ENCODE data around the gene SMIM34.
"Not testable (repeated sequence)": the region's sequence is repeated elsewhere in the genome, so short reads cannot be mapped to it uniquely, and the experiment has no call there.

SMIM34 gene

DNA sequence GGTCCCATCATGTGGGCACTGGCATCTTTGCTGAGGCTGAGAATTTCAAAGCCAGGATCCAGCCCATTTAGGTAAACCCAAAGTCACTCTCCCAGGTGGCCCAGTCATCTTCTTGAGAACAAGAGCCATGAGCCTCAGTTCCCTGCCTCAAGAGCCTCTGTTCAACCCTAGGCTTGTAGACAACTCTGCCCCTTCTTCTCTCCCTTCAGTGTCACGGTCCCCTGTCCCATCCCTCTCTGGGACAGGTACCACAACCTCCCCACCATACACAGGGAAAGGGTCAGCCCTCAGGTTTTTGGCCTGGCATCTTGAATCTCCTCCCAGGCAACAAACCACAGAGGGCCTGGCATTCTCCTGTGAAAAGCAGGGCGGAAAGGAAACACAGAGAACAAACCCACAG, 18.1 kb downstream of the SMIM34 start:
- in situ Hi-C loops (cut with MboI; ENCODE audit: low sequenced_read_pairs); H3K4me1 ChIP-seq; DNase-seq (ENCODE audit: low spot score in 2 of 2); H3K36me3 ChIP-seq (replicated peaks); H3K4me3 ChIP-seq; H3K27me3 ChIP-seq (ENCODE audit: low read depth); H3K9me3 ChIP-seq: not testable (repeated sequence)

GRCh38 chr21:34404742-34405141, 19.0 kb downstream of the SMIM34 start:
- DNase-seq (ENCODE audit: low spot score in 2 of 2); H3K9me3 ChIP-seq; H3K4me1 ChIP-seq; H3K4me3 ChIP-seq; H3K36me3 ChIP-seq (replicated peaks); in situ Hi-C loops (cut with MboI; ENCODE audit: low sequenced_read_pairs); H3K27me3 ChIP-seq (ENCODE audit: low read depth): not testable (repeated sequence)

GRCh38 chr21:34400522-34400921, 23.2 kb downstream of the SMIM34 start:
- DNase-seq (ENCODE audit: low spot score in 2 of 2); H3K4me3 ChIP-seq; H3K4me1 ChIP-seq; in situ Hi-C loops (cut with MboI; ENCODE audit: low sequenced_read_pairs); H3K27me3 ChIP-seq (ENCODE audit: low read depth); H3K36me3 ChIP-seq (replicated peaks); H3K9me3 ChIP-seq: not testable (repeated sequence)

GRCh38 chr21:34383724-34384415, 39.9 kb downstream of the SMIM34 start:
- H3K27me3 ChIP-seq (ENCODE audit: low read depth); H3K9me3 ChIP-seq; DNase-seq (ENCODE audit: low spot score in 2 of 2); H3K4me1 ChIP-seq; H3K36me3 ChIP-seq (replicated peaks); in situ Hi-C loops (cut with MboI; ENCODE audit: low sequenced_read_pairs); H3K4me3 ChIP-seq: not testable (repeated sequence)

GRCh38 chr21:34383138-34383537, 40.6 kb downstream of the SMIM34 start:
- in situ Hi-C loops (cut with MboI; ENCODE audit: low sequenced_read_pairs); H3K9me3 ChIP-seq; H3K4me1 ChIP-seq; H3K4me3 ChIP-seq; DNase-seq (ENCODE audit: low spot score in 2 of 2); H3K27me3 ChIP-seq (ENCODE audit: low read depth); H3K36me3 ChIP-seq (replicated peaks): not testable (repeated sequence)

- H3K36me3 ChIP-seq (replicated peaks); in situ Hi-C loops (cut with MboI; ENCODE audit: low sequenced_read_pairs); H3K4me3 ChIP-seq; H3K27me3 ChIP-seq (ENCODE audit: low read depth); DNase-seq (ENCODE audit: low spot score in 2 of 2); H3K9me3 ChIP-seq: not testable (repeated sequence)
- H3K4me1 ChIP-seq = peaks cover 12% of the 10 kb centered on the region
Observed at GRCh38 chr21:34375619-34375972, 48.2 kb downstream of the SMIM34 start.

DNA sequence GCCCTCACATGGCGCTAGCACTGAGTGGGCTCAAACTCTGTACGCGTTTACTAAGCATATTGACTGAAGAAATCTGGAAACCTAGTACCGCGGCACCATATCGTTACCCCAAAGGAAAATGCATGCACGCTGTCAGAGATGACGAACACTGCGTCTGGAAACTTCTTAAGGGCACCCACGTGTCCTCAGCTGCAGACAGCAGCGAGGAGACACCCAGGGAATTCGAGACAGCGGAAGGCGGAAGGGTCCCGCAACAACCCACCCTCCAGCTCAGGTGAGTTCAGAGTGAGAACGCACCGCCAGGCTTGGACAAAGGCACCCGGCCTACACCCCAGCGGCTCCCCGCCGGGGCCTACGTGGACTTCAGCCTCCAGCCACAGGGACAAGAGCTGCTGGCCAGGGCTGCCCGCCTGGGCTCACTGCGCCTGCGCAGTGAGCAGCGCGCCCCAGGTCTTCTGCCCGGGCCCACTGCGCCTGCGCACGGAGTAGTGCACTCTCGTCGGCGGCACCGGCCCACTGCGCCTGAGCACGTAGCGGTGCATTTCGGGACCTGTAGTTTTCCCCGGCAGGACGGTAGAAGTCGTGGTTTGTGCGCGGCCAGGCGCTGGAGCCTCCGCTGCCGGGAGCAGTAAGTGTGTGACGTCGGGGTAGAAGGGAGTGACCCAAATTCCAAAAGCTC, 48.7 kb downstream of the SMIM34 start, which contains the start of gene SMIM11:
SMIM11 (plus strand) TSS at position 568 of the 679 bp plus-strand sequence. CDS start 3,998 bp downstream, outside the sequence.
- in situ Hi-C loops (cut with MboI; ENCODE audit: low sequenced_read_pairs); DNase-seq (ENCODE audit: low spot score in 2 of 2): not testable (repeated sequence)

GRCh38 chr21:34374462-34374861, 49.3 kb downstream of the SMIM34 start:
- in situ Hi-C loops (cut with MboI; ENCODE audit: low sequenced_read_pairs); H3K27me3 ChIP-seq (ENCODE audit: low read depth); DNase-seq (ENCODE audit: low spot score in 2 of 2); H3K4me3 ChIP-seq; H3K36me3 ChIP-seq (replicated peaks); H3K9me3 ChIP-seq: not testable (repeated sequence)
- H3K4me1 ChIP-seq = peaks cover 12% of the 10 kb centered on the region

More for the DNA sequence above, 48.7 kb downstream of the SMIM34 start, which contains the start of gene SMIM11:
- not testable (repeated sequence) for H3K4me3 ChIP-seq; H3K27me3 ChIP-seq (ENCODE audit: low read depth); H3K36me3 ChIP-seq (replicated peaks); H3K9me3 ChIP-seq
- H3K4me1 ChIP-seq = peaks cover 12% of the 10 kb centered on the region

DNA sequence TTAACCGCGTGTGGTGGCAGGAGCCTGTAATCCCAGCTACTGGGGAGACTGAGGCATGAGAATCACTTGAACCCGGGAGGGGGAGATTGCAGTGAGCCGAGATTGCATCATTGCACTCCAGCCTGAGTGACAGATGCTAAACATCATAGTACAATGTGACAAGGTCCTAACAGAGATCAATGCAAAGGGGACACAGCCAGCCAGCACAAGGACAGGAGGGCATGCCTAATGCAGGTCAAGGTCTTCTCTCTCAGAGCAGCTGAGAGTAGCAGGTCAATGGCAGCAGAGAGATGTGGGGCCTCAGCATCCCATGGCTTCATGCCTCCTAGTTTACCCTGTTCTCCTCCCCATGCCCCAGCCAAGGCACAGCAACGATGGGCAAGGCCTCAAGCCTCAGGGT, 51.4 kb downstream of the SMIM34 start:
- Histone ChIP-seq H3K9me3 (no peaks in the 10 kb centered on the region), H3K27me3 (ENCODE audit: low read depth) (no peaks in the 10 kb centered on the region), H3K4me1 (peaks cover 18% of the 10 kb centered on the region), H3K36me3 (replicated peaks) (no peaks in the 10 kb centered on the region), H3K4me3 (no peak overlapping the region)
- peak in 1 of 2 experiments; percentile 3 for DNase-seq (ENCODE audit: low spot score in 2 of 2)
- in situ Hi-C loops (cut with MboI; ENCODE audit: low sequenced_read_pairs) = no loop called here

DNA sequence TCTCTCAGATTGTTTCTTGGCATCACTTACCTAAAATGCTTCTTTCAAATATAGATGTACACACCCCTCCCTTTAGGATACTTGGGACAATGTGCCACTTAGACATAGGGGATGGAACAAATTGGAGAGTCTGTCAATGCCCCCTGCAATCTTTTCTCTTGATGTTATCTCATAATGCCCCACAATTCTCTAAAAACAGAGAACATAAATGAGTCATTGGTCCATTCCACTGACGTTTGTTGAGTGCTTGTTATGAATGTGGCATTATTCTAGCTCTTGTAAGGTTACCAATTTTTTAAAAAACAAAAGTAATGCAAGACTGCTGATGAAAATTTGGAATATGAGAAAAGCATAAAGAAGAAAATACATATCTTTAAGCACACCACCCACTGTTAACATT, 54.0 kb downstream of the SMIM34 start:
- Histone ChIP-seq H3K4me1 (peaks cover 18% of the 10 kb centered on the region), H3K4me3 (no peak overlapping the region), H3K36me3 (replicated peaks) (no peaks in the 10 kb centered on the region), H3K9me3 (no peaks in the 10 kb centered on the region), H3K27me3 (ENCODE audit: low read depth) (no peaks in the 10 kb centered on the region)
- in situ Hi-C loops (cut with MboI; ENCODE audit: low sequenced_read_pairs) = no loop called here
- no peak for DNase-seq (ENCODE audit: low spot score in 2 of 2)

All from HAP-1 (cell line).